GM19324 (cell line): Measurements from ENCODE around the gene LGR4.

Experiments
- ATAC-seq: cut with Tn5 transposase; IDR thresholded peaks from one replicate; pipeline ENCODE4 v1.9.1; 2021; ENCODE audit warnings: mild to moderate bottlenecking, moderate library complexity; ENCODE audit not compliant: unreplicated experiment, low FRiP score

The LGR4 gene

GRCh38 chr11:27489092-27489491, 16.5 kb upstream of the LGR4 start:
- no peak for ATAC-seq

GRCh38 chr11:27487706-27488105, 15.1 kb upstream of the LGR4 start:
- no peak for ATAC-seq

GRCh38 chr11:27485930-27486773, 13.6 kb upstream of the LGR4 start:
- peak; percentile 51 for ATAC-seq

GRCh38 chr11:27482793-27483192, 10.2 kb upstream of the LGR4 start:
- ATAC-seq, result no peak

- ATAC-seq, result no peak
Measured at GRCh38 chr11:27481992-27482391, 9.4 kb upstream of the LGR4 start.

GRCh38 chr11:27477831-27478230, 5.2 kb upstream of the LGR4 start:
- no peak for ATAC-seq

GRCh38 chr11:27477243-27477642, 4.7 kb upstream of the LGR4 start:
- ATAC-seq, result no peak

GRCh38 chr11:27475622-27476021, 3.0 kb upstream of the LGR4 start:
- ATAC-seq, result no peak

GRCh38 chr11:27473017-27473406, 422 bp upstream of the LGR4 start:
- ATAC-seq, result no peak

- peak; percentile 64 for ATAC-seq
Measured at GRCh38 chr11:27471589-27472397, 797 bp downstream of the LGR4 start.

- no peak for ATAC-seq
Measured at GRCh38 chr11:27470826-27471588, 1.6 kb downstream of the LGR4 start.

- ATAC-seq, result no peak
Measured at GRCh38 chr11:27470166-27470565, 2.4 kb downstream of the LGR4 start.

GRCh38 chr11:27468995-27469695, 3.4 kb downstream of the LGR4 start:
- no peak for ATAC-seq

- no peak for ATAC-seq
Measured at GRCh38 chr11:27468209-27468994, 4.2 kb downstream of the LGR4 start.

GRCh38 chr11:27467181-27467913, 5.2 kb downstream of the LGR4 start:
- no peak for ATAC-seq

- no peak for ATAC-seq
Measured at GRCh38 chr11:27466363-27466762, 6.2 kb downstream of the LGR4 start.

- ATAC-seq, result no peak
Measured at GRCh38 chr11:27465629-27466028, 7.0 kb downstream of the LGR4 start.

- ATAC-seq, result no peak
Measured at GRCh38 chr11:27464909-27465308, 7.7 kb downstream of the LGR4 start.

GRCh38 chr11:27464289-27464696, 8.3 kb downstream of the LGR4 start:
- ATAC-seq, result no peak
